Measurements from ENCODE around the gene SHKBP1.

Gene SHKBP1

GRCh38 chr19:40585982-40586422 is 9.3 kb downstream of the SHKBP1 start:
- no peaks in the 10 kb centered on the region for H3K36me3 ChIP-seq
- no peaks in the 10 kb centered on the region for H3K27me3 ChIP-seq
- no peaks in the 10 kb centered on the region for H3K9me3 ChIP-seq
- H3K4me3 ChIP-seq (ENCODE audit: low read depth, low read length), result no peak overlapping the region
- no peaks in the 10 kb centered on the region for H3K4me1 ChIP-seq
- no peak for DNase-seq
- TF ChIP-seq CTCF (IDR thresholded peaks at IDR 0.05; ENCODE audit: low read depth, low read length), result no peak

GRCh38 chr19:40586611-40587010 is 9.9 kb downstream of the SHKBP1 start:
- no peak for DNase-seq
- TF ChIP-seq CTCF (IDR thresholded peaks at IDR 0.05; ENCODE audit: low read depth, low read length), result no peak
- no peak overlapping the region for H3K4me3 ChIP-seq (ENCODE audit: low read depth, low read length)
- H3K36me3 ChIP-seq, result no peaks in the 10 kb centered on the region
- H3K9me3 ChIP-seq, result no peaks in the 10 kb centered on the region
- H3K4me1 ChIP-seq, result no peaks in the 10 kb centered on the region
- H3K27me3 ChIP-seq, result no peaks in the 10 kb centered on the region

GRCh38 chr19:40588110-40588854 is 11.6 kb downstream of the SHKBP1 start:
- Histone ChIP-seq H3K9me3 (no peaks in the 10 kb centered on the region), H3K36me3 (no peaks in the 10 kb centered on the region)
- no peak for DNase-seq

GRCh38 chr19:40588926-40589569 is 12.4 kb downstream of the SHKBP1 start:
- Histone ChIP-seq H3K4me3 (ENCODE audit: low read depth, low read length) (no peak overlapping the region), H3K27me3 (no peaks in the 10 kb centered on the region), H3K4me1 (peaks cover 9% of the 10 kb centered on the region), H3K9me3 (no peaks in the 10 kb centered on the region), H3K36me3 (no peaks in the 10 kb centered on the region)
- no peak for DNase-seq
- TF ChIP-seq CTCF (IDR thresholded peaks at IDR 0.05; ENCODE audit: low read depth, low read length), result no peak

More at GRCh38 chr19:40588110-40588854, 11.6 kb downstream of the SHKBP1 start:
- Histone ChIP-seq H3K27me3 (no peaks in the 10 kb centered on the region), H3K4me3 (ENCODE audit: low read depth, low read length) (no peak overlapping the region), H3K4me1 (peaks cover 9% of the 10 kb centered on the region)
- TF ChIP-seq CTCF (IDR thresholded peaks at IDR 0.05; ENCODE audit: low read depth, low read length), result no peak

GRCh38 chr19:40589591-40590429 is 13.1 kb downstream of the SHKBP1 start:
- Histone ChIP-seq H3K4me1 (peaks cover 9% of the 10 kb centered on the region), H3K27me3 (no peaks in the 10 kb centered on the region), H3K36me3 (no peaks in the 10 kb centered on the region), H3K4me3 (ENCODE audit: low read depth, low read length) (no peak overlapping the region), H3K9me3 (no peaks in the 10 kb centered on the region)
- DNase-seq, result no peak
- no peak for TF ChIP-seq CTCF (IDR thresholded peaks at IDR 0.05; ENCODE audit: low read depth, low read length)

Data from BE2C (cell line).